HUDEP-2 (cell line): ENCODE results near the gene FLAD1.

Experiments
- DNase-seq, 76 experiments: peaks; one replicate each; lab custom pipeline; 2025; ENCODE audit not compliant: unreplicated experiment in 76 of 76; lab: John Stamatoyannopoulos, UW

Gene FLAD1

GRCh38 chr1:155012776-155013602 lies 29.8 kb downstream of the FLAD1 start:
- peak in 15 of 76 experiments; percentile 3 to 45 (median 29) for DNase-seq

- peak in 53 of 76 experiments; percentile 12 to 82 (median 57) for DNase-seq
Observed at GRCh38 chr1:155013632-155014031, 30.5 kb downstream of the FLAD1 start.

DNA sequence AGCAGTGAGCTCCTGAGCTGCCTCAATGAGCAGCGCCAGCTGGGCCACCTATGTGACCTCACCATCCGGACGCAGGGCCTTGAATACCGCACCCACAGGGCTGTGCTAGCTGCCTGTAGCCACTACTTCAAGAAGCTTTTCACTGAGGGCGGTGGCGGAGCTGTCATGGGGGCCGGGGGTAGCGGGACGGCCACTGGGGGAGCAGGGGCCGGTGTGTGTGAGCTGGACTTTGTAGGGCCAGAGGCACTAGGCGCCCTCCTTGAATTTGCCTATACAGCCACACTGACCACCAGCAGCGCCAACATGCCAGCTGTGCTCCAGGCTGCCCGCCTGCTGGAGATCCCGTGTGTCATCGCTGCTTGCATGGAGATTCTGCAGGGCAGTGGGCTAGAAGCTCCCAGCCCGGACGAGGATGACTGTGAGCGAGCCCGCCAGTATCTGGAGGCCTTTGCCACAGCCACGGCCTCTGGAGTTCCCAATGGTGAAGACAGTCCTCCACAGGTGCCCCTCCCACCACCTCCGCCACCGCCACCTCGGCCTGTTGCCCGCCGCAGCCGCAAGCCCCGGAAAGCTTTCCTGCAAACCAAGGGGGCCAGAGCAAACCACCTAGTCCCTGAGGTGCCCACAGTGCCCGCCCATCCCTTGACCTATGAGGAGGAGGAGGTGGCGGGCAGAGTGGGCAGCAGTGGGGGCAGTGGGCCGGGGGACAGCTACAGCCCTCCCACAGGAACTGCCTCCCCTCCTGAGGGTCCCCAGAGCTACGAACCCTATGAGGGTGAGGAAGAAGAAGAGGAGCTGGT lies 31.8 kb downstream of the FLAD1 start:
- DNase-seq = no peak

DNA sequence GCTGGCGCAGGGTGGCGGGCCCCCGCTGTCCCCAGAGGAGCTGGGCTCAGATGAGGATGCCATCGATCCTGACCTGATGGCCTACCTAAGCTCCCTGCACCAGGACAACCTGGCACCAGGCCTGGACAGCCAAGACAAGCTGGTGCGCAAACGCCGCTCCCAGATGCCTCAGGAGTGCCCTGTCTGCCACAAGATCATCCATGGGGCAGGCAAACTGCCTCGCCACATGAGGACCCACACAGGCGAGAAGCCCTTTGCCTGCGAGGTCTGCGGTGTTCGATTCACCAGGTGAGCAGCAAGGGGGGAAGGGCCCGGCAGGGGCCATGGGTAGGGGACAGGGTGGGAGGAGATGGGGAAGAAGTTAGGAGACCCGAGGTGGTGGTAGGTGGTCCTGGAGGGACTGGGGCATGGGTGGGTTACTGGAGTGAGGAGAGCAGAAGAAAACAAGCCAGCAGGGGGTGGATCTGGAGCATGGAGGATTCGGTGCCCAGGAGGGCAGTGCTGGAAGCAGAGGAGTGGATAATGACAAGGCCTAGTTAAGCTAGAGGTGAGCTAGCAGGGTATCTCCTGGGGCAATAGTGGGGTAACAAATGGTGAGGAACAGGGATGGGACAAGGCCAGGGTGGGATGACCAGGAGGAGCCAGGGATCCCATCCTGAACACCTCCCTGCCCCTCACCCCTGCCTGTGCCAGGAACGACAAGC lies 32.5 kb downstream of the FLAD1 start:
- no peak for DNase-seq

DNA sequence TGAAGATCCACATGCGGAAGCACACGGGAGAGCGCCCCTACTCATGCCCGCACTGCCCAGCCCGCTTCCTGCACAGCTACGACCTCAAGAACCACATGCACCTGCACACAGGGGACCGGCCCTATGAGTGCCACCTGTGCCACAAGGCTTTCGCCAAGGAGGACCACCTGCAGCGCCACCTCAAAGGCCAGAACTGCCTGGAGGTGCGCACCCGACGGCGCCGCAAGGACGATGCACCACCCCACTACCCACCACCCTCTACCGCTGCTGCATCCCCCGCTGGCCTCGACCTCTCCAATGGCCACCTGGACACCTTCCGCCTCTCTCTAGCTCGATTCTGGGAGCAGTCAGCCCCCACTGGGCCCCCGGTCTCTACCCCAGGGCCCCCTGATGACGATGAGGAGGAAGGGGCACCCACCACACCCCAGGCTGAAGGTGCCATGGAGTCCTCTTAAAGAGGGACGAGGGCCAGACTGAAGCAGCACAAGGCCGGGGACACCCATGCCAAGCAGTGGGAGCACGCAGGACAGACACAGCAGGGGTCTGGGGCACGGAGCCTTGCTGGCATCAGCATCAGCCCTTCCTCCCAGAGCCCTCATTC lies 33.2 kb downstream of the FLAD1 start:
- no peak for DNase-seq

DNA sequence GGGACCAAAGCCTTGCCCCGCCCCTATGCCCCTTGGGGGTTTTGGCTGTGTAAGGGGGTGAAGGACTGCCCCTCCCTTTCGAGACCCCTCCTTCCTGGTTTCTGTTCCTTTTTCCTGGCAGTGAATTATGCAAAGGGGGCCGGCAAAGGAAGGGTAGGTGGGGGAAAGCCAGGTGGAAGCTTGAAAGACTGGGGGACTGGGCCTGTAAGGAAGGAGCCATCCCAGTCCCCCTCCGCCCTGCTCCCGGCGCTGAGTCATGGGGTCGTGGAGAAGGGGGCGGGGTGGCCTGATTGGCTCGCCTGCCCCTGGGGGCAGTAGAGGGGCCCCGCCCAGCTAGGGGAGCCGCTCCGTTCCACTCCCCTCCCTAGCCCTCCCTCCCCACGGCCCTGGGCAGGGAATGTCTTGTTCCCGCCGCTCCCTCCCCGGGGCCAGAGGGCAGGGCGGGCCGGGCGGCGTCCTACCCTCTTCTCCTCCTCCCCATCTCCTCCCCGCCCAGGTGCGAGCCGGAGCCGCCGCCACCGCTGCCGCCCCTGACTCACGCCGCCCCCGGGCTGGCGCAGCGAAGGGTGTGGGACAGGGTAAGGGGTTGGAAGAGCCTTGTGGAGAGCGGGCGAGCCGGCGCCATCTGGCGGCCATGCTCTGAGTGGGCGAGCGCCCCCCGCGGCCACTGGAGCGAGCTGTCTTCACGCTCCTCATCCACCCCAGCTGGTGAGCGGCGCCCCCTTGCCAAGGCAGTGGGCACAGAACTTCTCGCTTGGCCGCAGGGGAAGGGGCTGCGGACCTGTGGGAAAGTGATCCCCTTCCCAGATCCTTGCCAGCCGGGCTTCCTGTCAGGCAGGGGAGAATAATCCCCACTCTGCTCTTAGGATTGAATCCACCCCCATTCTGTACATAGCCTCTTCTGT lies 34.1 kb downstream of the FLAD1 start:
- peak in 72 of 76 experiments; percentile 42 to 93 (median 82) for DNase-seq

GRCh38 chr1:155017946-155018316 lies 34.8 kb downstream of the FLAD1 start:
- DNase-seq = no peak

DNA sequence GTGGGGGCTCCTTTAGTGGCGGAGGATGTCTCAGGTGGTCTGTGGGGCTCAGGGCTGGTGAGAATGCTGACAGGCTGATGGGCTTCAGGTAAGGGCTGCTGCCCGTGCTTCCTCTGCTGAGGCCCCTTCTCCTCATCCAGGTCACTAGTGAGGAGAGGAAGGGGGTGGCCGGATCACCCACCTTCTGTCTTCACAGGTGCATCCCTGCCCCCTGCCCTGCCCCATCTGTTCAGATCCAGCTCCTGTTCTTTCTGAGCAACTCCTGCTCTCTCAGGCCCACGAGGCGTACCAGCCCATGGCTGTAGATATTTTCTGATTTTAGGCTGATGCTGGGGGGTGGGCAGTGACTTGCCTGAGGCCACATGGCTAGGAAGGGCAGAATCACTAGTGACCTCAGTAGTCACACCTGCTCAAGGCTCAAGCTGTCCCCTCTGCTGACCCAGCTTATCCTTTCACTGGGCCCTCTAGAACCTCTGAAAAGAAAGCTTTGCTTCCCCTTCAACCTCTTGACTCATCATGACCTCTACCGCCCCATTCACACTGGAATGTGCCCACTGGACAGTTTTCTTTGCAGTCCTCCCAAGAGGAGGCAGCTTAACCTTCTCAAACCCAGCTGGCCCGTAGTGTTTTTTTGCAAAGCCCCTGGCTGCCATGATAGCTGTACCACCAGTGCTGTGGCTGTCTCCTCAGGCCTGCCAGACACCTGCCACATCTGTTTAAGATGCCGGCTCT lies 35.6 kb downstream of the FLAD1 start:
- DNase-seq = no peak

- DNase-seq = no peak
Observed at GRCh38 chr1:155019377-155020245, 36.5 kb downstream of the FLAD1 start.

- DNase-seq = no peak
Observed at GRCh38 chr1:155022136-155022926, 39.2 kb downstream of the FLAD1 start.

- peak in 63 of 76 experiments; percentile 17 to 74 (median 43) for DNase-seq
Observed at GRCh38 chr1:155022927-155023236, 39.7 kb downstream of the FLAD1 start.

- no peak for DNase-seq
Observed at GRCh38 chr1:155023627-155024026, 40.5 kb downstream of the FLAD1 start.

DNA sequence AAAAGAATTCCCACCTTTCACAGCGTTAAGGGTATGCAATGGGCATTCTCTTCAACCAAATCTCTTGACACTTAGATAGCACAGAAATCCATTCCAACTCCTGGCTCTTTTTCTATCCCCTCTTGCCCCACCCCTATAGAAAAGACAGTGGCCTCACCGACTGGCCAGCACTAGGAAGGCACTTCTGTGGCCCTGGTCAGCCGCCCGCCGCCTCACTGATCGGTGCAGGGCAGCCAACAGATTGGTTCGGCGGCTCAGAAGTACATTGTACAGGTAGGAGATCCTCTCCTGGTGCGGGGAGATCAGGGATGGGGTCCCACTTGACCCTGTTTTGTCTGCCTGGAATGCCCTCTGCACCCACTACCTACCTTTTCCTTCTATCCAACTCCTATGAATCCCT lies 41.2 kb downstream of the FLAD1 start:
- DNase-seq = no peak

DNA sequence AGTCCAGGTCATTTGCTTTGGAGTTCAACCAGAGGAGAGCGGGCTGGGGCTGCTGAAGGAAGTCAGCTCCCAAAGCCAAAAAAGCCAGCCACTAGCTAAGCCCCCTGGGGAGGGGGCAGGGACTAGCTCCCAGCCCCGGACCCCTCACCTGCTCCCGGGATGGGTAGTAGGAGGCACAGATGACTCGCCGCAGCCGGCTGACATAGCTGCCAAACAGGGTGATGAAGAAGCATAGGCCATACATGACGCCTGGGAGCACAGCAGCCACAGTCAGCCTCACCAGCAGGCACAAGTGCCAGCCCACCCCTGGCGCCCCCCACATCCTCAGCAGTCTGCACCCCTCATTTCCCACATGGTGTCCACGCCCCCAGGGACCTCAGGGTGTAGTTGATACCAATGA lies 43.0 kb downstream of the FLAD1 start:
- DNase-seq = no peak

DNA sequence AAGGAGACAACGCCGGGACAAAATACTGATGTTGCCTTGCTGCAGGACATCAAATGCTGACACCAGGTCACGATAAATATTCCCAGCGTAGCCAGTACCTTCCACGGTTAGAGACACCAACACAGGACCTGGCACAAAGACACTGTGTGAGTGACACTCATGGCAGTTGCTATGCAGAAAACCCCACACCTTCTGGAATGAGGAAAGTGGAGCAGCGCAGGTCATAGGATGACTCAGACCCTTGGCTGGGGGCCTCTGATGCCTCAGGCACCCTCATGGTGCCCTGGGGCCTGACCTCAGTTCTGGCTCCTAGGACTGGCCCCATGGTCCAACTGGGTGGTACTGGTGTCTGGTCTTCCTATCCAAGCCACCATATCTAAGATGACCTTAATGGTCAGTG lies 43.4 kb downstream of the FLAD1 start:
- DNase-seq = peak in 1 of 76 experiments; percentile 4

- no peak for DNase-seq
Observed at GRCh38 chr1:155029513-155030242, 46.5 kb downstream of the FLAD1 start.

- no peak for DNase-seq
Observed at GRCh38 chr1:155030243-155030795, 47.2 kb downstream of the FLAD1 start.
